Calu3 (cell line): Measurements from ENCODE around the gene SLC2A6. TPM values are rescaled to one million over a fixed set of nuclear protein-coding genes. Genes with fewer than 3 reads are reported as not detected.

ENCODE experiments used
- BruUV-seq: library from RNA; stranded (reverse); fragments of 400-500 nt; replicated peaks from 2 replicates; lab custom pipeline; 2021; lab: Mats Ljungman, UMichigan
- CTCF ChIA-PET: fragments of 300-600 bp; sonication (Branson Sonifier 250); formaldehyde crosslinking; loops from one replicate; lab custom pipeline; 2022; ENCODE audit warnings: antibody characterized with exemption; lab: Charles Lee
- DNase-seq: peaks from one replicate; pipeline ENCODE4 v3.0.0; 2022
- H3K27ac Mint-ChIP-seq: one replicate; pipeline ENCODE4 v1.8.0; 2022; ENCODE audit warnings: mixed read lengths; ENCODE audit not compliant: unreplicated experiment
- H3K27me3 Mint-ChIP-seq: one replicate; pipeline ENCODE4 v1.8.0; 2022; ENCODE audit warnings: mixed read lengths; ENCODE audit not compliant: unreplicated experiment
- H3K36me3 Mint-ChIP-seq: one replicate; pipeline ENCODE4 v1.8.0; 2022; ENCODE audit warnings: mild to moderate bottlenecking, moderate library complexity, mixed read lengths; ENCODE audit not compliant: insufficient read depth, unreplicated experiment
- H3K4me1 Mint-ChIP-seq: one replicate; pipeline ENCODE4 v1.8.0; 2022; ENCODE audit warnings: mild to moderate bottlenecking, low read depth, mixed read lengths; ENCODE audit not compliant: unreplicated experiment
- H3K4me3 Mint-ChIP-seq: one replicate; pipeline ENCODE4 v1.8.0; 2022; ENCODE audit warnings: mild to moderate bottlenecking, low read depth, moderate library complexity, mixed read lengths; ENCODE audit not compliant: unreplicated experiment
- H3K9me3 Mint-ChIP-seq: one replicate; pipeline ENCODE4 v1.8.0; 2022; ENCODE audit warnings: low read depth, mixed read lengths; ENCODE audit not compliant: unreplicated experiment
- CTCF ChIP-seq: fragments of 200-600 bp; IDR thresholded peaks from one replicate; pipeline ENCODE4 v1.8.0; 2022; ENCODE audit warnings: antibody characterized with exemption; ENCODE audit not compliant: unreplicated experiment
- intact Hi-C: fragments of 100-400 bp; cut with micrococcal nuclease; formaldehyde crosslinking; loops from one replicate; pipeline ENCODE4 v1.10.0; 2022; ENCODE audit not compliant: unreplicated experiment
- total RNA-seq: library from RNA; stranded (reverse); gene quantifications from 2 replicates; pipeline ENCODE4 v1.2.3, GENCODE V29; 2022

SLC2A6 gene
- total RNA-seq, 1 experiment from 2014 or later: 11.6 TPM

GRCh38 chr9:133516961-133517350 lies 38.1 kb upstream of the SLC2A6 start:
- no peak overlapping the region for H3K27ac Mint-ChIP-seq
- H3K27me3 Mint-ChIP-seq: peaks cover 18% of the 10 kb centered on the region
- TF ChIP-seq CTCF: no peak
- BruUV-seq: no TSS peak
- no peak for DNase-seq
- no peak overlapping the region for H3K4me3 Mint-ChIP-seq
- CTCF ChIA-PET: interaction anchor here (0.7 kb wide), 1 partner anchor 464 kb away, joined by 5 read pairs; no protein-coding TSS in a partner anchor
- no peaks in the 10 kb centered on the region for H3K36me3 Mint-ChIP-seq
- peaks cover 10% of the 10 kb centered on the region for H3K4me1 Mint-ChIP-seq
- no peaks in the 10 kb centered on the region for H3K9me3 Mint-ChIP-seq
- intact Hi-C loops: no loop called here

- no peak overlapping the region for H3K4me3 Mint-ChIP-seq
- no peak overlapping the region for H3K27ac Mint-ChIP-seq
- BruUV-seq: no TSS peak
- H3K36me3 Mint-ChIP-seq: no peaks in the 10 kb centered on the region
- no peak for DNase-seq
- H3K4me1 Mint-ChIP-seq: peaks cover 8% of the 10 kb centered on the region
- CTCF ChIA-PET: no interaction called here
- peaks cover 18% of the 10 kb centered on the region for H3K27me3 Mint-ChIP-seq
- TF ChIP-seq CTCF: no peak
- intact Hi-C loops: no loop called here
- no peaks in the 10 kb centered on the region for H3K9me3 Mint-ChIP-seq
Measured at GRCh38 chr9:133516256-133516960, 37.5 kb upstream of the SLC2A6 start.

GRCh38 chr9:133515615-133516255 lies 36.8 kb upstream of the SLC2A6 start:
- DNase-seq: no peak
- BruUV-seq: no TSS peak
- Mint-ChIP-seq H3K27me3 (peaks cover 18% of the 10 kb centered on the region), H3K4me1 (peaks cover under 1% of the 10 kb centered on the region), H3K27ac (no peak overlapping the region), H3K9me3 (no peaks in the 10 kb centered on the region), H3K4me3 (no peak overlapping the region), H3K36me3 (no peaks in the 10 kb centered on the region)
- no peak for TF ChIP-seq CTCF
- intact Hi-C loops: no loop called here
- CTCF ChIA-PET: no interaction called here

- Mint-ChIP-seq H3K4me1 (no peaks in the 10 kb centered on the region), H3K27me3 (peaks cover 18% of the 10 kb centered on the region), H3K27ac (no peak overlapping the region), H3K4me3 (no peak overlapping the region), H3K9me3 (no peaks in the 10 kb centered on the region), H3K36me3 (no peaks in the 10 kb centered on the region)
- no peak for DNase-seq
- intact Hi-C loops: no loop called here
- BruUV-seq: no TSS peak
- CTCF ChIA-PET: no interaction called here
- TF ChIP-seq CTCF: no peak
Measured at GRCh38 chr9:133515240-133515610, 36.3 kb upstream of the SLC2A6 start.
